Gastroesophageal sphincter (tissue), 3 donors: ENCODE measurements around the gene TTYH1.

ENCODE experiments used
- EP300 ChIP-seq: sonication (generic); formaldehyde crosslinking; IDR thresholded peaks from one replicate; pipeline ENCODE4 v1.6.1; 2017; ENCODE audit warnings: antibody characterized with exemption, mild to moderate bottlenecking
- POLR2A ChIP-seq, 2 donors: fragments of 450-650 bp; IDR thresholded peaks; one replicate each; pipeline ENCODE4 v1.6.1; 2017; ENCODE audit warnings: antibody characterized with exemption in 2 of 2, mild to moderate bottlenecking in 2 of 2, moderate library complexity in 1 of 2
- POLR2AphosphoS5 ChIP-seq: sonication (generic); formaldehyde crosslinking; IDR thresholded peaks from one replicate; pipeline ENCODE4 v1.6.1; 2017; ENCODE audit warnings: antibody characterized with exemption
- TF ChIP-seq, protein P1 (sequence below), 4 experiments: fragments of 200-600 bp in 2 of 4; fragments of 450-650 bp in 2 of 4; sonication (generic) in 1 of 4; IDR thresholded peaks; one replicate each; pipeline ENCODE4 v1.5.1; 2017 to 2019; ENCODE audit warnings: antibody characterized with exemption in 4 of 4, mild to moderate bottlenecking in 2 of 4, moderate library complexity in 2 of 4

DNA sequence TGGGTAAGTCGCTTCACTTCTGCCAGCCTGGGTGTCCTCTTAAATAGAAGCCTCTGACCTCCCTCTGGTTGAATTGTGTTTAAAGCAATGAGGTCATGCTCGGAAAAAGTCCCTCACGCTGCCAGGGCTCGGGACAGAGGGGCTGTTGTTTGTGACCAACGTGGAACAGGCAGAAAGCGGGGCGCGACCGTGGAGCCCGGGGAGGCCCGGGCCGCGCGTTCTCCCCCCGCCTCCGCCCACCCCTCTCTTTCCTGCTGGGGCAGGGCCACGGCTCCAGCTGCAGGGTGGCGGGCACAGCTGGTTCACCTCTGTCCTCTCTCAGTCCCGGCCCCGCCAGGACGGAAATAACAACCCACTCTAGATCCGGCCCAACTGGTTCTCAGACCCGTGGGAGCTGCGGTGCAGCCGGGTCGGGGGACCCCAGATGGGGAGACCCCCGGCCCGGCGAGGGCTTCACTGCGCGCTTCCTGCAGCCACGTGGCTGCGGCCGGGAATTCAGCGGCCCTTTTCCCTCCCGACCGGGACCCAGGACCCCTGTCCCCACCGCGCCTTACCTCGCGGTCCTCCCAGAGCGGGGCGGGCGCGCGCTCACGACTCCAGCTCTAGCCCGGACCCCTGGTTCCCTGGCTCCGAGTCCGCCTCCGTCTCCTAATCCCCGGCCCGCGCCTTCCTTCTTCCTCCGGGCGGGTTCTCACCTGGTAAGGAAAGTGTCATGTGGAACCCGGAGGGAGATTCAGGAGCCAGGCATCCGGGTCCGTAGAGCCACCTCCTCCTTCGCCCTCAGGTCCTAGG is 55.9 kb downstream of the TTYH1 start:
- TF ChIP-seq, protein P1, sequence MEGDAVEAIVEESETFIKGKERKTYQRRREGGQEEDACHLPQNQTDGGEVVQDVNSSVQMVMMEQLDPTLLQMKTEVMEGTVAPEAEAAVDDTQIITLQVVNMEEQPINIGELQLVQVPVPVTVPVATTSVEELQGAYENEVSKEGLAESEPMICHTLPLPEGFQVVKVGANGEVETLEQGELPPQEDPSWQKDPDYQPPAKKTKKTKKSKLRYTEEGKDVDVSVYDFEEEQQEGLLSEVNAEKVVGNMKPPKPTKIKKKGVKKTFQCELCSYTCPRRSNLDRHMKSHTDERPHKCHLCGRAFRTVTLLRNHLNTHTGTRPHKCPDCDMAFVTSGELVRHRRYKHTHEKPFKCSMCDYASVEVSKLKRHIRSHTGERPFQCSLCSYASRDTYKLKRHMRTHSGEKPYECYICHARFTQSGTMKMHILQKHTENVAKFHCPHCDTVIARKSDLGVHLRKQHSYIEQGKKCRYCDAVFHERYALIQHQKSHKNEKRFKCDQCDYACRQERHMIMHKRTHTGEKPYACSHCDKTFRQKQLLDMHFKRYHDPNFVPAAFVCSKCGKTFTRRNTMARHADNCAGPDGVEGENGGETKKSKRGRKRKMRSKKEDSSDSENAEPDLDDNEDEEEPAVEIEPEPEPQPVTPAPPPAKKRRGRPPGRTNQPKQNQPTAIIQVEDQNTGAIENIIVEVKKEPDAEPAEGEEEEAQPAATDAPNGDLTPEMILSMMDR (IDR thresholded peaks at IDR 0.05) = no peak
- TF ChIP-seq POLR2AphosphoS5 (no peak), POLR2A (IDR thresholded peaks at IDR 0.05) (no peak), EP300 (no peak)
